ENCODE results near the gene GPR146. TPM values are rescaled to one million over a fixed set of nuclear protein-coding genes. Genes with fewer than 3 reads are reported as not detected.

Gene GPR146
- total RNA-seq, 2 experiments from 2014 or later, result 5.6 to 8.5 TPM

GRCh38 chr7:1103789-1104515 lies 59.6 kb downstream of the GPR146 start:
- POLR2A ChIA-PET, result interaction anchor here (1.2 to 1.3 kb wide), 3 partner anchors 12 to 182 kb away, joined by 3 to 5 read pairs (median 3); a partner anchor contains a TSS
- H3K27me3 Mint-ChIP-seq, result no peaks in the 10 kb centered on the region
- no peaks in the 10 kb centered on the region for H3K36me3 Mint-ChIP-seq (ENCODE audit: low read depth)
- H3K9me3 Mint-ChIP-seq, result no peaks in the 10 kb centered on the region
- intact Hi-C loops (cut with micrococcal nuclease), result no loop called here
- peaks cover 20% of the 10 kb centered on the region for H3K4me1 Mint-ChIP-seq (ENCODE audit: low read depth)
- CTCF ChIA-PET, result interaction anchor here (1.1 to 3.9 kb wide), 5 partner anchors 18 to 111 kb away, joined by 3 to 12 read pairs (median 4); no protein-coding TSS in a partner anchor
- peak overlapping the region; percentile 43 for H3K4me3 Mint-ChIP-seq
- no peak for DNase-seq
- peak overlapping the region; percentile 77 for H3K27ac Mint-ChIP-seq
- TF ChIP-seq, protein P1, sequence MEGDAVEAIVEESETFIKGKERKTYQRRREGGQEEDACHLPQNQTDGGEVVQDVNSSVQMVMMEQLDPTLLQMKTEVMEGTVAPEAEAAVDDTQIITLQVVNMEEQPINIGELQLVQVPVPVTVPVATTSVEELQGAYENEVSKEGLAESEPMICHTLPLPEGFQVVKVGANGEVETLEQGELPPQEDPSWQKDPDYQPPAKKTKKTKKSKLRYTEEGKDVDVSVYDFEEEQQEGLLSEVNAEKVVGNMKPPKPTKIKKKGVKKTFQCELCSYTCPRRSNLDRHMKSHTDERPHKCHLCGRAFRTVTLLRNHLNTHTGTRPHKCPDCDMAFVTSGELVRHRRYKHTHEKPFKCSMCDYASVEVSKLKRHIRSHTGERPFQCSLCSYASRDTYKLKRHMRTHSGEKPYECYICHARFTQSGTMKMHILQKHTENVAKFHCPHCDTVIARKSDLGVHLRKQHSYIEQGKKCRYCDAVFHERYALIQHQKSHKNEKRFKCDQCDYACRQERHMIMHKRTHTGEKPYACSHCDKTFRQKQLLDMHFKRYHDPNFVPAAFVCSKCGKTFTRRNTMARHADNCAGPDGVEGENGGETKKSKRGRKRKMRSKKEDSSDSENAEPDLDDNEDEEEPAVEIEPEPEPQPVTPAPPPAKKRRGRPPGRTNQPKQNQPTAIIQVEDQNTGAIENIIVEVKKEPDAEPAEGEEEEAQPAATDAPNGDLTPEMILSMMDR (IDR thresholded peaks at IDR 0.05), result no peak
- peak; percentile 22 for ATAC-seq

- POLR2A ChIA-PET, result interaction anchor here (1.2 kb wide), 1 partner anchor 13 kb away, joined by 3 read pairs; no protein-coding TSS in a partner anchor
- intact Hi-C loops (cut with micrococcal nuclease), result no loop called here
Measured at GRCh38 chr7:1104516-1105179, 60.3 kb downstream of the GPR146 start.

GRCh38 chr7:1105189-1105588 lies 60.8 kb downstream of the GPR146 start:
- no peaks in the 10 kb centered on the region for H3K36me3 Mint-ChIP-seq (ENCODE audit: low read depth)
- CTCF ChIA-PET, result interaction anchor here (1.3 to 1.5 kb wide), 2 partner anchors 19 to 40 kb away, joined by 4 read pairs; no protein-coding TSS in a partner anchor
- H3K27ac Mint-ChIP-seq, result no peak overlapping the region
- TF ChIP-seq, protein P1 (IDR thresholded peaks at IDR 0.05), result no peak
- ATAC-seq (no peak), DNase-seq (no peak)
- H3K4me1 Mint-ChIP-seq (ENCODE audit: low read depth), result peaks cover 20% of the 10 kb centered on the region
- no peak overlapping the region for H3K4me3 Mint-ChIP-seq
- intact Hi-C loops (cut with micrococcal nuclease), result no loop called here
- no peaks in the 10 kb centered on the region for H3K9me3 Mint-ChIP-seq
- no peaks in the 10 kb centered on the region for H3K27me3 Mint-ChIP-seq
- POLR2A ChIA-PET, result no interaction called here

More at GRCh38 chr7:1104516-1105179, 60.3 kb downstream of the GPR146 start:
- CTCF ChIA-PET, result interaction anchor here (1.1 to 1.5 kb wide), 3 partner anchors 19 to 71 kb away, joined by 3 to 4 read pairs (median 4); no protein-coding TSS in a partner anchor
- H3K4me3 Mint-ChIP-seq, result no peak overlapping the region
- no peaks in the 10 kb centered on the region for H3K9me3 Mint-ChIP-seq
- H3K4me1 Mint-ChIP-seq (ENCODE audit: low read depth), result peaks cover 20% of the 10 kb centered on the region
- H3K36me3 Mint-ChIP-seq (ENCODE audit: low read depth), result no peaks in the 10 kb centered on the region
- ATAC-seq (no peak), DNase-seq (no peak)
- TF ChIP-seq, protein P1 (IDR thresholded peaks at IDR 0.05), result no peak
- no peak overlapping the region for H3K27ac Mint-ChIP-seq
- H3K27me3 Mint-ChIP-seq, result no peaks in the 10 kb centered on the region

- POLR2A ChIA-PET, result interaction anchor here (0.9 kb wide), 1 partner anchor 36 kb away, joined by 3 read pairs; no protein-coding TSS in a partner anchor
- intact Hi-C loops (cut with micrococcal nuclease), result no loop called here
- Mint-ChIP-seq H3K27ac (no peak overlapping the region), H3K27me3 (no peaks in the 10 kb centered on the region), H3K4me3 (no peak overlapping the region), H3K4me1 (ENCODE audit: low read depth) (peaks cover 20% of the 10 kb centered on the region), H3K36me3 (ENCODE audit: low read depth) (no peaks in the 10 kb centered on the region), H3K9me3 (no peaks in the 10 kb centered on the region)
- ATAC-seq (no peak), DNase-seq (no peak)
- TF ChIP-seq, protein P1 (IDR thresholded peaks at IDR 0.05), result no peak
- CTCF ChIA-PET, result no interaction called here
Measured at GRCh38 chr7:1106063-1106792, 61.9 kb downstream of the GPR146 start.

Data from activated CD8-positive, alpha-beta T cell treated with anti-CD3 and anti-CD28 coated beads for 36 hours (primary cell).